Hypothalamus (tissue), 51 donors: ENCODE measurements around the gene OR52E5.

Experiments used
- DNase-seq, 51 donors: peaks; one replicate each; lab custom pipeline; 2025; lab: John Stamatoyannopoulos, UW

OR52E5 gene

DNA sequence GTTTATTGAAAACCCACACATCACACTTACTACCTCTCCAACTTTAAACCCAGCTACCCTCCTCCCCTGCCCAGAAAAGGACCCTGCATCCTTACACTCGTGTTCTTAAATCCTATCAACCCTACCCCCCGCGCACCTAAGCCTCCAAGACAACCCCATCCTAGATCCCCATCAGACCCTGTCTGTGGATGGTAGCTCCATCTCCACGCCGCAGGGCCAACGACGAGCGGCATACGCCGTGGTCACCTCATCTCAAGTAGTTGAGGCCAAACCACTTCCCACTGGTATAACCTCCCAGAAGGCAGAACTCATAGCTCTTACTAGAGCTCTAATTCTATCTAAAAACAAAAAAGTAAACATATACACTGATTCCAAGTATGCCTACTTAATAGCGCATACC is 39.7 kb downstream of the OR52E5 start:
- no peak for DNase-seq

DNA sequence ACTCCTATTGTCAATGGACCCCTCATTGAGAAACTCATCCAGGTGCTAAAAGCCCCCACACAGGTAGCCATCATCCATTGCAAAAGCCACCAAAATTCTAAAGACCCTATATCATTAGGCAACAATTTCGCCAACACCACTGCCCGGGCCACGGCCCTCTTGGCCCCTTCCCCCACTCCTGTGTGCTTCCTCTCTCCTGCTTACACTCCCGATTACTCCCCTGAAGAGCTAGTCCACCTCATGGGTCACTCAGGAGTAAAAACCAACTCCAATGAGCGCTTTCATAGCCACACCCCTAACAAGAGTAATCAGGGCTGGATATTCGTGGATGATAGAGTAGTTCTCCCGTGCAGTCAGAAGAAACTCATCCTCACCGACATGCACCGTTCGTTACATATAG is 40.1 kb downstream of the OR52E5 start:
- no peak for DNase-seq

DNA sequence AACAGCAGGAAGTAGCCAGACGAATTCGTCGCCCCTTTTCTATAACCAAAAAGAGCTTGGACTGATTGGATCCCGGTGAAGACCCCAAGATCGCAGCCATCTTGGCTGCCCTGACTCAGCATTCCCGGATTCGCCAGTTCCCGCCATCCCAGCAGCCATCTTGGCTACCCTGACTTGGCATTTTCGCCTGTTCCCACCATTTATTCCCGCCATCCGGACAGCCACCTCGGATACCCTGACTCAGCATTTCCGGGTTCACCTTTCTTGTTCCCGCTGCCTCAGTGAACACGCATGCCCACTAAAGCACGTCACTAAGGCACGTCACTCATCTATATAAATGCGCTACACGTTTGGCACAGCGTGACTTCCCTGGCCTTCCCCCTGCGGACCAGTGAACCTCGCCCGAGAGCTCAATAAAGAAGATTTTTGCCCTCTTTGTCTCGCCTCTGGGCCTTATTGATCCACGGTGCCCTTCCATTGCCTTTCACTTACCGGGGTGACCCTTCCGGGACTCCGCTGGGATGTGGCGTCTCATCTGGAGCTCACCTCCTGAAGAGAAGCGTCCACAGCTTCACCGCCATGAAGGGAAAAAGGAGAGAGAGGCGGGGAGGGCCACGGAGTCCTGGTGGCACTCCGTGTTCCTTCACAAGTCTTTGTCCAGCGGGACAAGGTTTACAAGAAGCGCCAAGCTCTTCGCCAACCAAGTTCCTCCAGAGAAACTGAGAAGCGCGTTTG is 45.0 kb downstream of the OR52E5 start:
- no peak for DNase-seq

DNA sequence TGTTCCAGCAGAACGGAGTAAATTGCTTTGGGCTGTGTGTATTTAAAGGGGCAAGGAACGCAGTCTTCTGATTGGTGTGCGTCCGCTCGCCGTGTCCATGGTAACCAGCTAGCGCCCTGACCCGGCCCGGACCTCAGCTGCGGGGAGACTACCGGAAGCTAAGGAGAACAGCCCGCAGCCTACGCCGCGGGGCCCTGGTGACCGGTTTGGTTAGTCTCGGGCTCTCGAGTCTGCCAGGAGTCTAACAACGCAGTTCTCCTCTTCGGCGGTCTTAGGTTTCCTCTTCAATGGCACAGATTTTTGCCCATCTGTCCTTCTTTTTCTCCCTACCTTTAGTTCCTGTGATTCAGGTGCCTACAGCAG is 45.6 kb downstream of the OR52E5 start:
- DNase-seq = peak in 1 of 51 donors; percentile 2

DNA sequence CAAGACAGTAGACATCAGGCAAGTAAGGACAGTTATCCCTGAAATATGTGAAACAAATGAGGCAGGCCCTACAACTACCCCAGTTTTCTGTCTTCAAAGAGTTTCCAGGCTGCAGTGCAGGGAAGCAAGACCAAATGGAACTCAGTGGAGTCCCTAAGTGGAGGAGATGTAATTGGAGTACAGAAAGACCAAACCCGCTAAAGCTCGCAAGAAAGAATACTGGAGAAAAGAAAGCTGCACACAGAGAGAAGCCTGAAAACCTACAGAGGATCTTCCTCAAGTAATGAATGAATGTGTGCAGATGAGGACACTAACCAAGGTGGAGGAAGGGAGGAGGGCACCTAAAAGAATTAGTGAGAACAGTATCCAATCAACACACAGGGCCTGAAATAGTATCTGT is 47.7 kb downstream of the OR52E5 start:
- DNase-seq = no peak

DNA sequence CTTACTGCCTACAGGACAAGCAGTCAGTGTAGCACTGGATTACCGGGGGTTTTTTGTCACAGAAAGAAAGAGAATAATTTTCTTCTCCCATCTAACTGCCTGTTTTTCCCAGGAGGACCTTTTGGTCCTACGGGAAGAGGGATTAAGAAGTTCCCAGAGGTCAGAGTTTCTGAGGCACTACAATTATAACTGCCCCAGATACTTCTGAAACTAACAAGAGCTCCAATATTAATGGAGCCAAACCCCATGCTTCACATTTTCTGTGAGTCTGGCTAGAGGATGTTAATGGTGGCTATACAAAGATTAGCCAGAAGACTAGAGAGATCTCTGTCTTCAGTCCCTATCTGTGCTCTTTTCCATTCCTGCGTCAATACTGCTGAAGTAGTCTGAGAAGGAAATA is 48.9 kb downstream of the OR52E5 start, which contains the start of gene OR56A3:
Gene OR56A3, plus strand, starts transcription at position 301 of the 400 bp plus-strand sequence. CDS start 5,096 bp downstream, outside the sequence.
- DNase-seq = no peak
